Stimulated activated CD8-positive, alpha-beta memory T cell treated with anti-CD3 and anti-CD28 coated beads, Interleukin-4, amount 100 ng/mL, for 24 hours (primary cell): ENCODE measurements around the gene HIVEP3.
A peak's percentile ranks its signal among the peaks of the same experiment; 100 is the strongest.

Experiments
- DNase-seq: peaks from one replicate; pipeline ENCODE4 v3.0.0-alpha.2; 2020; ENCODE audit warnings: low read depth

Gene HIVEP3

GRCh38 chr1:41631154-41631553, 287.6 kb downstream of the HIVEP3 start:
- no peak for DNase-seq

- no peak for DNase-seq
Measured at GRCh38 chr1:41629571-41629970, 289.2 kb downstream of the HIVEP3 start.

- DNase-seq, result no peak
Measured at GRCh38 chr1:41629141-41629540, 289.6 kb downstream of the HIVEP3 start.

GRCh38 chr1:41627491-41628280, 291.0 kb downstream of the HIVEP3 start:
- no peak for DNase-seq

- peak; percentile 27 for DNase-seq
Measured at GRCh38 chr1:41626616-41627375, 291.9 kb downstream of the HIVEP3 start.

- no peak for DNase-seq
Measured at GRCh38 chr1:41626146-41626545, 292.6 kb downstream of the HIVEP3 start.

- no peak for DNase-seq
Measured at GRCh38 chr1:41623736-41624135, 295.0 kb downstream of the HIVEP3 start.

GRCh38 chr1:41622859-41623732, 295.6 kb downstream of the HIVEP3 start:
- no peak for DNase-seq

- no peak for DNase-seq
Measured at GRCh38 chr1:41622402-41622801, 296.3 kb downstream of the HIVEP3 start.

GRCh38 chr1:41621791-41622190, 296.9 kb downstream of the HIVEP3 start:
- no peak for DNase-seq

- DNase-seq, result no peak
Measured at GRCh38 chr1:41621256-41621655, 297.5 kb downstream of the HIVEP3 start.

- DNase-seq, result no peak
Measured at GRCh38 chr1:41620365-41621169, 298.2 kb downstream of the HIVEP3 start.

- no peak for DNase-seq
Measured at GRCh38 chr1:41619511-41620364, 299.0 kb downstream of the HIVEP3 start.

- DNase-seq, result no peak
Measured at GRCh38 chr1:41618871-41619270, 299.9 kb downstream of the HIVEP3 start.

- DNase-seq, result no peak
Measured at GRCh38 chr1:41618066-41618825, 300.5 kb downstream of the HIVEP3 start.

GRCh38 chr1:41617336-41617735, 301.4 kb downstream of the HIVEP3 start:
- DNase-seq, result no peak

- DNase-seq, result no peak
Measured at GRCh38 chr1:41616563-41616962, 302.2 kb downstream of the HIVEP3 start.

GRCh38 chr1:41615981-41616380, 302.7 kb downstream of the HIVEP3 start:
- no peak for DNase-seq

- no peak for DNase-seq
Measured at GRCh38 chr1:41615316-41615715, 303.4 kb downstream of the HIVEP3 start.

GRCh38 chr1:41614818-41615217, 303.9 kb downstream of the HIVEP3 start:
- no peak for DNase-seq
